Fibroblast of mammary gland (primary cell): ENCODE results near the gene PODXL.
A peak's percentile ranks its signal among the peaks of the same experiment; 100 is the strongest.

ENCODE experiments used
- DNase-seq: peaks from one replicate; pipeline ENCODE4 v3.0.0-alpha.2; 2010; ENCODE audit warnings: low read depth
- H3K4me3 ChIP-seq: 2 replicates; pipeline ENCODE4 v1.5.1; 2011; ENCODE audit warnings: low read depth, mild to moderate bottlenecking, low read length, moderate library complexity; ENCODE audit not compliant: control insufficient read depth
- TF ChIP-seq, protein P1 (sequence below): conservative IDR thresholded peaks from 2 replicates; pipeline ENCODE4 v1.5.1; 2011; ENCODE audit warnings: low read depth, low read length, inconsistent platforms; ENCODE audit not compliant: control insufficient read depth, insufficient read depth

PODXL gene

GRCh38 chr7:131498237-131498885, 58.1 kb downstream of the PODXL start:
- no peak overlapping the region for H3K4me3 ChIP-seq
- DNase-seq: peak; percentile 83
- TF ChIP-seq, protein P1, sequence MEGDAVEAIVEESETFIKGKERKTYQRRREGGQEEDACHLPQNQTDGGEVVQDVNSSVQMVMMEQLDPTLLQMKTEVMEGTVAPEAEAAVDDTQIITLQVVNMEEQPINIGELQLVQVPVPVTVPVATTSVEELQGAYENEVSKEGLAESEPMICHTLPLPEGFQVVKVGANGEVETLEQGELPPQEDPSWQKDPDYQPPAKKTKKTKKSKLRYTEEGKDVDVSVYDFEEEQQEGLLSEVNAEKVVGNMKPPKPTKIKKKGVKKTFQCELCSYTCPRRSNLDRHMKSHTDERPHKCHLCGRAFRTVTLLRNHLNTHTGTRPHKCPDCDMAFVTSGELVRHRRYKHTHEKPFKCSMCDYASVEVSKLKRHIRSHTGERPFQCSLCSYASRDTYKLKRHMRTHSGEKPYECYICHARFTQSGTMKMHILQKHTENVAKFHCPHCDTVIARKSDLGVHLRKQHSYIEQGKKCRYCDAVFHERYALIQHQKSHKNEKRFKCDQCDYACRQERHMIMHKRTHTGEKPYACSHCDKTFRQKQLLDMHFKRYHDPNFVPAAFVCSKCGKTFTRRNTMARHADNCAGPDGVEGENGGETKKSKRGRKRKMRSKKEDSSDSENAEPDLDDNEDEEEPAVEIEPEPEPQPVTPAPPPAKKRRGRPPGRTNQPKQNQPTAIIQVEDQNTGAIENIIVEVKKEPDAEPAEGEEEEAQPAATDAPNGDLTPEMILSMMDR: no peak

- TF ChIP-seq, protein P1: no peak
- peak; percentile 48 for DNase-seq
- no peak overlapping the region for H3K4me3 ChIP-seq
Observed at GRCh38 chr7:131497454-131497853, 59.0 kb downstream of the PODXL start.

GRCh38 chr7:131495669-131496498, 60.5 kb downstream of the PODXL start:
- TF ChIP-seq, protein P1: no peak
- DNase-seq: no peak
- no peak overlapping the region for H3K4me3 ChIP-seq

GRCh38 chr7:131494182-131494581, 62.2 kb downstream of the PODXL start:
- no peak overlapping the region for H3K4me3 ChIP-seq
- TF ChIP-seq, protein P1: no peak
- DNase-seq: no peak

DNA sequence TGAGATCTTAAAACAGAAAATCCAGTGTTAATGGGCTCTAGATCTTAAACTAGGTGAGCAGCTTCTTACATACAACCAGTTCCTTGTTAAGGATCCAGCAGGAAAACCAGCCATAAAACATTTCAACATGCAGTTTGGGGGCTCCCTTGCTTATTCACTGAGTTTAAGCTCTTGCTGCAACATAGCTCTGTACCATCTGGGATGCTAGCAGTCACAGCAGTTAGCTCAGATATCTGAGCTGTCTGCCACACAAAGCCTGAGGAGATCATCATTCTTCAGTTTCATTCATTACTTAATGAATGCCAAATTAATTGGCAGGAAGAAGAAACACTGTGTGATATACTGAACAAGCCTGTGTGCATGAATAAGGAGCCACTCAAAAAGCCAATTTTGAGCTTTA, 62.8 kb downstream of the PODXL start:
- DNase-seq: no peak
- TF ChIP-seq, protein P1: no peak
- H3K4me3 ChIP-seq: no peak overlapping the region

GRCh38 chr7:131493081-131493480, 63.3 kb downstream of the PODXL start:
- DNase-seq: no peak
- H3K4me3 ChIP-seq: no peak overlapping the region
- TF ChIP-seq, protein P1: no peak
